Endothelial cell (in vitro differentiated cells): ENCODE results near the gene SCG3. TPM values are rescaled to one million over a fixed set of nuclear protein-coding genes. Genes with fewer than 3 reads are reported as not detected.

Experiments
- DNase-seq: peaks from one replicate; pipeline ENCODE4 v3.0.0; 2021; ENCODE audit warnings: low spot score
- H3K27ac Mint-ChIP-seq: one replicate; pipeline ENCODE4 v1.8.0; 2021; ENCODE audit warnings: mixed read lengths, inconsistent platforms; ENCODE audit not compliant: unreplicated experiment
- H3K27me3 Mint-ChIP-seq: one replicate; pipeline ENCODE4 v1.8.0; 2021; ENCODE audit warnings: mild to moderate bottlenecking, moderate library complexity, mixed read lengths, inconsistent platforms; ENCODE audit not compliant: unreplicated experiment
- H3K36me3 Mint-ChIP-seq: one replicate; pipeline ENCODE4 v1.8.0; 2021; ENCODE audit warnings: mild to moderate bottlenecking, low read depth, mixed read lengths, inconsistent platforms; ENCODE audit not compliant: unreplicated experiment
- H3K4me1 Mint-ChIP-seq: one replicate; pipeline ENCODE4 v1.8.0; 2021; ENCODE audit warnings: mild to moderate bottlenecking, mixed read lengths, inconsistent platforms; ENCODE audit not compliant: unreplicated experiment
- H3K4me3 Mint-ChIP-seq: one replicate; pipeline ENCODE4 v1.8.0; 2021; ENCODE audit warnings: mild to moderate bottlenecking, mixed read lengths, inconsistent platforms; ENCODE audit not compliant: unreplicated experiment
- H3K9me3 Mint-ChIP-seq: one replicate; pipeline ENCODE4 v1.8.0; 2021; ENCODE audit warnings: mixed read lengths, inconsistent platforms; ENCODE audit not compliant: unreplicated experiment
- CTCF ChIP-seq: fragments of 200-600 bp; sonication (generic); IDR thresholded peaks from one replicate; pipeline ENCODE4 v1.5.0; 2021; ENCODE audit warnings: antibody characterized with exemption; ENCODE audit not compliant: unreplicated experiment
- total RNA-seq: library from RNA; stranded (reverse); fragmentation: NEBNext Ultra II Directional; extraction: Animal tissue kit (Norgen Biotek cat#: 25700); gene quantifications from one replicate; pipeline ENCODE4 v1.2.1, GENCODE V29; 2021; ENCODE audit not compliant: unreplicated experiment

Gene SCG3
- total RNA-seq, 1 donor from 2014 or later, result 37.0 TPM

GRCh38 chr15:51678096-51678495, 3.2 kb upstream of the SCG3 start:
- no peak for TF ChIP-seq CTCF
- Mint-ChIP-seq H3K36me3 (no peaks in the 10 kb centered on the region), H3K4me3 (no peak overlapping the region), H3K9me3 (no peaks in the 10 kb centered on the region), H3K27ac (no peak overlapping the region), H3K27me3 (peaks cover 2% of the 10 kb centered on the region), H3K4me1 (peaks cover 9% of the 10 kb centered on the region)
- DNase-seq, result no peak

- H3K4me1 Mint-ChIP-seq, result peaks cover 6% of the 10 kb centered on the region
Observed at GRCh38 chr15:51680321-51680720, 982 bp upstream of the SCG3 start.

GRCh38 chr15:51687565-51687964, 6.3 kb downstream of the SCG3 start:
- DNase-seq, result no peak
- TF ChIP-seq CTCF, result no peak
- Mint-ChIP-seq H3K4me3 (no peak overlapping the region), H3K9me3 (no peaks in the 10 kb centered on the region), H3K27ac (no peak overlapping the region), H3K27me3 (no peaks in the 10 kb centered on the region), H3K36me3 (no peaks in the 10 kb centered on the region), H3K4me1 (peaks cover 18% of the 10 kb centered on the region)

More at GRCh38 chr15:51680321-51680720, 982 bp upstream of the SCG3 start:
- Mint-ChIP-seq H3K36me3 (no peaks in the 10 kb centered on the region), H3K27me3 (no peaks in the 10 kb centered on the region), H3K9me3 (no peaks in the 10 kb centered on the region), H3K4me3 (peak overlapping the region; percentile 66), H3K27ac (no peak overlapping the region)
- DNase-seq, result no peak
- TF ChIP-seq CTCF, result no peak

GRCh38 chr15:51688863-51689262, 7.6 kb downstream of the SCG3 start:
- H3K4me3 Mint-ChIP-seq, result no peak overlapping the region
- no peak for DNase-seq
- H3K27ac Mint-ChIP-seq, result no peak overlapping the region
- H3K9me3 Mint-ChIP-seq, result no peaks in the 10 kb centered on the region
- H3K36me3 Mint-ChIP-seq, result no peaks in the 10 kb centered on the region
- H3K4me1 Mint-ChIP-seq, result peaks cover 21% of the 10 kb centered on the region
- H3K27me3 Mint-ChIP-seq, result no peaks in the 10 kb centered on the region
- TF ChIP-seq CTCF, result no peak

- peaks cover 21% of the 10 kb centered on the region for H3K4me1 Mint-ChIP-seq
- no peak for DNase-seq
- H3K4me3 Mint-ChIP-seq, result no peak overlapping the region
- no peak overlapping the region for H3K27ac Mint-ChIP-seq
- TF ChIP-seq CTCF, result no peak
- H3K27me3 Mint-ChIP-seq, result no peaks in the 10 kb centered on the region
- H3K9me3 Mint-ChIP-seq, result no peaks in the 10 kb centered on the region
- H3K36me3 Mint-ChIP-seq, result no peaks in the 10 kb centered on the region
Observed at GRCh38 chr15:51692154-51692553, 10.9 kb downstream of the SCG3 start.
